Endothelial cell of umbilical vein (primary cell): ENCODE results near the gene ARHGEF17. TPM values are rescaled to one million over a fixed set of nuclear protein-coding genes. Genes with fewer than 3 reads are reported as not detected.
A peak's percentile ranks its signal among the peaks of the same experiment; 100 is the strongest.

ENCODE experiments used
- BruUV-seq: library from RNA; stranded (reverse); fragments of 400-500 nt; replicated peaks from 2 replicates; lab custom pipeline; 2021; lab: Mats Ljungman, UMichigan
- CTCF ChIA-PET: fragments of 300-600, 350-600 bp; sonication (Branson Sonifier 250); formaldehyde crosslinking; loops from one replicate; lab custom pipeline; 2021; ENCODE audit warnings: antibody characterized with exemption, inconsistent platforms; lab: Charles Lee
- POLR2A ChIA-PET: fragments of 300-600, 350-600 bp; sonication (Branson Sonifier 250); formaldehyde crosslinking; loops from one replicate; lab custom pipeline; 2021; ENCODE audit warnings: antibody characterized with exemption, inconsistent platforms; lab: Charles Lee
- DNase-seq: peaks from one replicate; pipeline ENCODE4 v3.0.0-alpha.2; 2011; ENCODE audit warnings: low read depth, low spot score
- FAIRE-seq: peaks from 2 replicates; lab custom pipeline; 2011; peaks lifted over from hg19 to GRCh38; lab: Jason Lieb, UNC
- H2AFZ ChIP-seq: 2 replicates; pipeline ENCODE4 v1.6.0; 2012; ENCODE audit warnings: low read depth, low read length, control low read depth, inconsistent platforms
- H3K27ac ChIP-seq: 2 replicates; pipeline ENCODE4 v1.5.1; 2011; ENCODE audit warnings: low read depth, mild to moderate bottlenecking, control low read depth, low read length, moderate library complexity; ENCODE audit not compliant: insufficient read depth
- H3K27me3 ChIP-seq, 2 experiments: 2 replicates each; pipeline versions ENCODE4 v1.6.0 to v1.6.1; 2011; ENCODE audit warnings: low read length in 2 of 2, mixed read lengths in 1 of 2; ENCODE audit not compliant: control insufficient read depth in 2 of 2, insufficient read depth in 2 of 2
- H3K36me3 ChIP-seq, 2 experiments: 2 replicates in 1 of 2; 3 replicates in 1 of 2; pipeline ENCODE4 v1.5.1; 2011; ENCODE audit warnings: low read length in 2 of 2, mild to moderate bottlenecking in 1 of 2, moderate library complexity in 1 of 2; ENCODE audit not compliant: control insufficient read depth in 2 of 2, insufficient read depth in 2 of 2; ENCODE audit errors: extremely low read depth in 1 of 2
- H3K4me1 ChIP-seq: 3 replicates; pipeline ENCODE4 v1.5.1; 2011; ENCODE audit warnings: mild to moderate bottlenecking, low read length; ENCODE audit not compliant: control insufficient read depth, insufficient read depth; ENCODE audit errors: extremely low read depth
- H3K4me2 ChIP-seq: 2 replicates; pipeline ENCODE4 v1.6.1; 2011; ENCODE audit warnings: low read length, control low read depth, mixed read lengths; ENCODE audit not compliant: insufficient read depth
- H3K4me3 ChIP-seq, 3 experiments: fragments of 200-600 bp in 1 of 3; sonication (generic), shearing (Covaris generic) in 1 of 3; replicated peaks in 1 of 3; 2 replicates each; pipeline ENCODE4 v1.5.1; 2011 to 2016; ENCODE audit warnings: control low read depth in 3 of 3, low read length in 3 of 3, mild to moderate bottlenecking in 2 of 3, inconsistent platforms in 1 of 3, low read depth in 1 of 3, moderate library complexity in 1 of 3; ENCODE audit not compliant: insufficient read depth in 1 of 3
- H3K79me2 ChIP-seq: 2 replicates; pipeline ENCODE4 v1.6.0; 2012; ENCODE audit warnings: low read length, inconsistent platforms; ENCODE audit not compliant: control insufficient read depth, insufficient read depth
- H3K9ac ChIP-seq: replicated peaks from 2 replicates; pipeline ENCODE3; 2011; ENCODE audit warnings: low read length, control low read depth; ENCODE audit not compliant: insufficient read depth; ENCODE audit errors: extremely low read depth
- H3K9me1 ChIP-seq: replicated peaks from 3 replicates; pipeline ENCODE4 v1.6.0; 2011; ENCODE audit warnings: mild to moderate bottlenecking, low read length; ENCODE audit not compliant: control insufficient read depth, insufficient read depth; ENCODE audit errors: extremely low read depth
- H3K9me3 ChIP-seq: replicated peaks from 2 replicates; pipeline ENCODE4 v1.5.1; 2012; ENCODE audit warnings: low read length, inconsistent platforms; ENCODE audit not compliant: control insufficient read depth, insufficient read depth
- H4K20me1 ChIP-seq: replicated peaks from 2 replicates; pipeline ENCODE3; 2011; ENCODE audit warnings: mild to moderate bottlenecking, low read length; ENCODE audit not compliant: control insufficient read depth, insufficient read depth; ENCODE audit errors: extremely low read depth
- CTCF ChIP-seq, 2 donors: IDR thresholded peaks; 1 replicate in 1 of 2; 2 replicates in 1 of 2; pipeline ENCODE4 v1.5.1; 2011; ENCODE audit warnings: low read length in 2 of 2, mild to moderate bottlenecking in 2 of 2, moderate library complexity in 2 of 2, control low read depth in 1 of 2, inconsistent platforms in 1 of 2, low read depth in 1 of 2; ENCODE audit not compliant: insufficient read depth in 1 of 2; ENCODE audit errors: extremely low read depth in 1 of 2
- EZH2 ChIP-seq: IDR thresholded peaks from 2 replicates; pipeline ENCODE4 v1.6.1; 2012; ENCODE audit warnings: borderline replicate concordance, low read depth, mild to moderate bottlenecking, moderate library complexity, low read length, inconsistent platforms; ENCODE audit not compliant: severe bottlenecking
- FOS ChIP-seq: IDR thresholded peaks from 2 replicates; pipeline ENCODE4 v1.6.1; 2011; ENCODE audit warnings: mild to moderate bottlenecking, low read length, moderate library complexity, borderline replicate concordance; ENCODE audit not compliant: insufficient read depth
- GATA2 ChIP-seq: IDR thresholded peaks from 2 replicates; pipeline ENCODE4 v1.7.0; 2011; ENCODE audit warnings: low read depth, mild to moderate bottlenecking, moderate library complexity, mixed read lengths, low read length; ENCODE audit not compliant: insufficient read length, insufficient read depth
- MAX ChIP-seq: IDR thresholded peaks from 2 replicates; pipeline ENCODE4 v1.6.1; 2011; ENCODE audit not compliant: insufficient read depth, insufficient read length
- MYC ChIP-seq: IDR thresholded peaks from one replicate; pipeline ENCODE4 v1.6.1; 2011; ENCODE audit warnings: mild to moderate bottlenecking, low read depth, low read length
- POLR2A ChIP-seq: IDR thresholded peaks from 2 replicates; pipeline ENCODE4 v1.6.1; 2012; ENCODE audit warnings: low read depth, mild to moderate bottlenecking, control low read depth, low read length
- dilution Hi-C: fragments of 300-500 bp; cut with MboI; formaldehyde crosslinking; loops from one replicate; pipeline ENCODE4 v1.15.0; 2019; ENCODE audit warnings: low sequenced_read_pairs; ENCODE audit not compliant: extremely low pct_ligation_motif_present
- intact Hi-C: fragments of 100-400 bp; cut with micrococcal nuclease; formaldehyde crosslinking; loops from one replicate; pipeline ENCODE4 v1.10.0; 2022
- polyA plus RNA-seq, 4 experiments: library from polyadenylated mRNA; depleted of rRNA in 3 of 4; stranded (reverse) in 3 of 4; unstranded in 1 of 4; fragments of >200 nt; gene quantifications; 2 replicates each; pipeline versions ENCODE4 v1.2.1 to v1.2.3, GENCODE V29; 2011 to 2012; ENCODE audit warnings: missing spikeins in 1 of 4
- total RNA-seq: library from RNA; stranded (reverse); gene quantifications from 2 replicates; pipeline ENCODE4 v1.2.3, GENCODE V29; 2021

Gene ARHGEF17
- total and polyA plus RNA-seq, 2 donors (not counting 3 experiments of a cell fraction or from before 2014, with no cell fraction given): 74.9 to 89.9 TPM

- H3K4me3 ChIP-seq: no peak overlapping the region
- H3K27ac ChIP-seq: no peak overlapping the region
- H3K9me1 ChIP-seq: no peaks in the 10 kb centered on the region
- peaks cover 2 to 4% of the 10 kb centered on the region in 2 experiments for H3K36me3 ChIP-seq
- TF ChIP-seq GATA2: no peak
- TF ChIP-seq MAX: no peak
- TF ChIP-seq CTCF (IDR thresholded peaks at IDR 0.05; ENCODE audit: extremely low read depth in 1 of 2, insufficient read depth in 1 of 2, low read depth in 1 of 2, low read length in 2 of 2): peak; percentile 44 to 68
- no peak for TF ChIP-seq POLR2A
- no peak for TF ChIP-seq EZH2
- no peak for TF ChIP-seq FOS
- TF ChIP-seq MYC: no peak
- TSS peak; percentile 3 for BruUV-seq
- dilution Hi-C loops: no loop called here
- H2AFZ ChIP-seq: no peak overlapping the region
- peak; percentile 53 for DNase-seq
- H3K79me2 ChIP-seq: no peaks in the 10 kb centered on the region
- no peaks in the 10 kb centered on the region for H4K20me1 ChIP-seq
- no peak for FAIRE-seq
- H3K27me3 ChIP-seq: no peaks in the 10 kb centered on the region
- intact Hi-C loops: loop anchor here (1.0 to 10.0 kb wide), 3 partner anchors 221 to 528 kb away; no protein-coding TSS in a partner anchor
- ChIA-PET POLR2A (no interaction called here), CTCF (interaction anchor here (0.6 to 6.4 kb wide), 5 partner anchors 10 to 527 kb away, joined by 3 to 89 read pairs (median 8); no protein-coding TSS in a partner anchor)
- H3K9ac ChIP-seq: no peak overlapping the region
- no peaks in the 10 kb centered on the region for H3K9me3 ChIP-seq
- peaks cover 4% of the 10 kb centered on the region for H3K4me1 ChIP-seq
- H3K4me2 ChIP-seq: no peak overlapping the region
Measured at GRCh38 chr11:73404048-73404447, 96.0 kb downstream of the ARHGEF17 start.
